HG03432 (cell line): Measurements from ENCODE around the gene TBC1D9.

Experiments
- ATAC-seq: cut with Tn5 transposase; IDR thresholded peaks from one replicate; pipeline ENCODE4 v1.9.1; 2021; ENCODE audit warnings: mild to moderate bottlenecking, moderate library complexity; ENCODE audit not compliant: unreplicated experiment

The TBC1D9 gene

GRCh38 chr4:140701071-140701470 is 55.1 kb downstream of the TBC1D9 start:
- ATAC-seq, result no peak

- ATAC-seq, result no peak
Measured at GRCh38 chr4:140697709-140698560, 58.2 kb downstream of the TBC1D9 start.

- ATAC-seq, result no peak
Measured at GRCh38 chr4:140695483-140695882, 60.7 kb downstream of the TBC1D9 start.

GRCh38 chr4:140693562-140693961 is 62.6 kb downstream of the TBC1D9 start:
- ATAC-seq, result no peak

- ATAC-seq, result no peak
Measured at GRCh38 chr4:140691369-140691768, 64.8 kb downstream of the TBC1D9 start.

- ATAC-seq, result no peak
Measured at GRCh38 chr4:140690093-140690492, 66.1 kb downstream of the TBC1D9 start.

- no peak for ATAC-seq
Measured at GRCh38 chr4:140689623-140690022, 66.6 kb downstream of the TBC1D9 start.

- ATAC-seq, result no peak
Measured at GRCh38 chr4:140688711-140689598, 67.2 kb downstream of the TBC1D9 start.

GRCh38 chr4:140686796-140687195 is 69.4 kb downstream of the TBC1D9 start:
- no peak for ATAC-seq

GRCh38 chr4:140684314-140684713 is 71.9 kb downstream of the TBC1D9 start:
- no peak for ATAC-seq

GRCh38 chr4:140681201-140681600 is 75.0 kb downstream of the TBC1D9 start:
- no peak for ATAC-seq

GRCh38 chr4:140680686-140681085 is 75.5 kb downstream of the TBC1D9 start:
- no peak for ATAC-seq

GRCh38 chr4:140679576-140679975 is 76.6 kb downstream of the TBC1D9 start:
- no peak for ATAC-seq

- ATAC-seq, result peak; percentile 47
Measured at GRCh38 chr4:140675599-140676231, 80.5 kb downstream of the TBC1D9 start.

GRCh38 chr4:140673729-140674128 is 82.5 kb downstream of the TBC1D9 start:
- ATAC-seq, result no peak

- ATAC-seq, result no peak
Measured at GRCh38 chr4:140672416-140672815, 83.8 kb downstream of the TBC1D9 start.

GRCh38 chr4:140668111-140668510 is 88.1 kb downstream of the TBC1D9 start:
- ATAC-seq, result no peak

- ATAC-seq, result no peak
Measured at GRCh38 chr4:140666889-140667614, 89.1 kb downstream of the TBC1D9 start.

- ATAC-seq, result no peak
Measured at GRCh38 chr4:140662082-140662869, 93.9 kb downstream of the TBC1D9 start.

GRCh38 chr4:140661550-140661949 is 94.6 kb downstream of the TBC1D9 start:
- no peak for ATAC-seq
